HUES64 (cell line): ENCODE data around the gene RGS6.

Experiments used
- H3K27ac ChIP-seq: 2 replicates; pipeline ENCODE4 v1.7.0; 2013; ENCODE audit warnings: low read depth, low read length, inconsistent platforms
- H3K27me3 ChIP-seq: 2 replicates; pipeline ENCODE4 v1.6.1; 2013; ENCODE audit warnings: mild to moderate bottlenecking, low read length; ENCODE audit not compliant: insufficient read depth
- H3K36me3 ChIP-seq: 2 replicates; pipeline ENCODE4 v1.6.1; 2013; ENCODE audit warnings: mild to moderate bottlenecking, low read length; ENCODE audit not compliant: insufficient read depth
- H3K4me1 ChIP-seq: 2 replicates; pipeline ENCODE4 v1.6.1; 2013; ENCODE audit warnings: mild to moderate bottlenecking, low read length, moderate library complexity; ENCODE audit not compliant: insufficient read depth
- H3K4me3 ChIP-seq: 2 replicates; pipeline ENCODE4 v1.5.1; 2013; ENCODE audit warnings: mild to moderate bottlenecking, low read length, moderate library complexity
- H3K9ac ChIP-seq: 2 replicates; pipeline ENCODE4 v1.6.1; 2013; ENCODE audit warnings: mild to moderate bottlenecking, low read depth, low read length
- H3K9me3 ChIP-seq: 2 replicates; pipeline ENCODE4 v1.6.1; 2013; ENCODE audit warnings: low read depth, low read length; ENCODE audit not compliant: insufficient read depth
- whole genome bisulfite sequencing: fragments of 150-250, 120-280 bp; methylation state at CpG from one replicate; pipeline ENCODE4 v1.1.7; 2013; ENCODE audit warnings: missing lambda C conversion rate; 5-methylcytosine and 5-hydroxymethylcytosine counted together

The RGS6 gene

DNA sequence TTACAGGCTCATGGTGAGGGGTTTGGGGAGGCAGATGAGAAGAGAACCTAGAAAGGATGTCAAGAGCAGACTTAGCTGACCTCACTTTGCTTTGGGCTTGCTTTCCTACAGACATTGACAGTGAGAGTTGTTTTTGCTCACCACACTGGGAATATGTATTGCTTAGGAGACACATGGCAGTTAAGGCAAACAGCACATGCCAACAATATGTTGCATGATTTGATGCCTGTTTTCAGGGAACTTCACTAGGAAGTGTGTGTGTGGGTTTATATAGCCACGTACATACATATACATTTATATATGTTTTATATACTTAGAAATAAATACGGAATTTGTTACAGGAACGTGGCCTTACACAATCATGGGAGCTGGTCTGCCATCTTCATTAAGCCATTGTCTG, 346.1 kb downstream of the RGS6 start:
- WGBS, result 100% methylated on average over 2 of the region's 3 CpGs
- no peak overlapping the region for H3K4me3 ChIP-seq
- no peaks in the 10 kb centered on the region for H3K4me1 ChIP-seq
- H3K27me3 ChIP-seq, result no peaks in the 10 kb centered on the region
- H3K9ac ChIP-seq, result no peak overlapping the region
- peaks cover 10% of the 10 kb centered on the region; the same call in 1 of the 2 replicates for H3K9me3 ChIP-seq
- no peaks in the 10 kb centered on the region for H3K36me3 ChIP-seq
- H3K27ac ChIP-seq, result no peak overlapping the region

DNA sequence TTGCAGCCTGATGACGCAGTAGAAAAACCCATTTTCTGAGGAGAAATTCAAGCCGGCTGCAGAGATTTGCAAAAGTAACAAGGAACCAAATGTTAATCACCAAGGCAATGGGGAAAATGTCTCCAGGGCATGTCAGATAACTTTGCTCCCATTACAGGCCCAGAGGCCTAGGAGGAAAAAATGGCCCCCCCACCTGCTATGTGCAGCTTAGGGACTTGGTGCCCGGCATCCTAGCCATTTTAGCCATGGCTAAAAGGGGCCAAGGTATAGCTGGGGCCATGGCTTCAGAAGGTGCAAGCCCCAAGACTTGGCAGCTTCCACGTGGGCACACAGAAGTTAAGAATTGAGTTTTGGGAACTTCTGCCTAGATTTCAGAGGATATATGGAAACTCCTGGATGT, 351.9 kb downstream of the RGS6 start:
- no peaks in the 10 kb centered on the region for H3K36me3 ChIP-seq
- no peaks in the 10 kb centered on the region for H3K4me1 ChIP-seq
- no peak overlapping the region for H3K4me3 ChIP-seq
- H3K9ac ChIP-seq, result no peak overlapping the region
- no peaks in the 10 kb centered on the region for H3K27me3 ChIP-seq
- peaks cover 40% of the 10 kb centered on the region for H3K9me3 ChIP-seq
- WGBS, result 91% methylated on average over 4 of the region's 4 CpGs
- no peak overlapping the region for H3K27ac ChIP-seq

DNA sequence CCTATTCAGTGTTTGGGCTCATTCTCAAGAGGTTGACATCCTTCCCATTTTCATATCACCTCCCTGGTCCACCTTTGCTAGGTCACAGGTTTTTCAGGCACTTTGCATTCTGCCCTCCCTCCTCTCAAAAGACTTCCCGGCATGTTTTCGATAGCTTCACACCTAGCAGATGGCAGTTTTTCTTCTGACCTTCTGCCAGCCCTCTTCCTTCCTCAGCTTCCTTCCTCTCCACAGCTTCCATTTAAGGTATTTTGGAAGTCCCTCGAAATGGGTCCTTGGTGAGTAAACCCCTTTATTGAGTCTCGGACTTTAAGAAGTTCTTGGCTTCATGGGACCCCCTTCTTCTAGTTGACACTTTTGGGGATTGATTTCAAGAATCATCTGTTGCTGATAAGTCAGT, 358.0 kb downstream of the RGS6 start:
- no peaks in the 10 kb centered on the region for H3K27me3 ChIP-seq
- no peak overlapping the region for H3K27ac ChIP-seq
- H3K4me1 ChIP-seq, result no peaks in the 10 kb centered on the region
- H3K9me3 ChIP-seq, result peaks cover 14% of the 10 kb centered on the region
- no peak overlapping the region for H3K4me3 ChIP-seq
- 93% methylated on average over 4 of the region's 4 CpGs for WGBS
- H3K36me3 ChIP-seq, result no peaks in the 10 kb centered on the region
- no peak overlapping the region for H3K9ac ChIP-seq

DNA sequence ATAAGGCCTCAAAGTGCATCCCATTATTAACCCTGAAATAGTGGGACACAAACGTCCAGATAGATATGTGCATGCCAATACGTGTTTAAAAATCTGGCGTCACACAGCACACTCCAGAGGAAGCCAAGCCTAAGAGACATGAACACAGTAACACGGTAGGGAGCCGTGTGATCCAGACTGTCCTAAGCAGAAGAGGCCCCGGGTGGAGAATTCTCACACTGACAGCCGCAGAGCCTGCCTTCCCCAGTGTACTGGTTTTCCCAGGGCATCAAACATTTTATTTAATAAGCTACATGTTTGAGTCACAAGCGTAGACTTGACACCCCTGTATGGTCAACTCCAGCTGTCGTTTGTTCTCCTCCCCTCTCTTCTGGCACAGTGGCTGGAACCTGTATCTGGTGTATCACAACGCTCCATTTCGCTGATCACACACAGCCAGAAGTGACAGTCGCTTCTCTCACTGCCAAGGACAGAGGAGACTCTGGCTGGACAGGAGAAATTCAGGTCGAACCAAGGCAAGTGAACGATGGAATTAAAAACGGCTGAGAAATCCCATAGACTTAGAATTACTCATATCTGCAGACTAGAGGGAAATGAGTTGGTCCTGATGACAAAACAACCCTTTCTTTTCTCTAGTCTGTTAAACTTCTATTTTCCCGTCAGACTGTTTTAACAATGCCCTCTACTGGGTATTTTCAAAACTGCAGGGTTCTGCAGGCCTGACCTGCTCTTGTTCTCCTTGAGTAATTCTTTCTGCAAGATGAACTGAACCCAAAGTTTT, 359.9 kb downstream of the RGS6 start:
- Histone ChIP-seq H3K36me3 (no peaks in the 10 kb centered on the region), H3K9ac (no peak overlapping the region), H3K4me1 (no peaks in the 10 kb centered on the region), H3K4me3 (no peak overlapping the region), H3K27me3 (no peaks in the 10 kb centered on the region), H3K9me3 (no peaks in the 10 kb centered on the region), H3K27ac (no peak overlapping the region)
- WGBS, result 76% methylated on average over 16 of the region's 16 CpGs

DNA sequence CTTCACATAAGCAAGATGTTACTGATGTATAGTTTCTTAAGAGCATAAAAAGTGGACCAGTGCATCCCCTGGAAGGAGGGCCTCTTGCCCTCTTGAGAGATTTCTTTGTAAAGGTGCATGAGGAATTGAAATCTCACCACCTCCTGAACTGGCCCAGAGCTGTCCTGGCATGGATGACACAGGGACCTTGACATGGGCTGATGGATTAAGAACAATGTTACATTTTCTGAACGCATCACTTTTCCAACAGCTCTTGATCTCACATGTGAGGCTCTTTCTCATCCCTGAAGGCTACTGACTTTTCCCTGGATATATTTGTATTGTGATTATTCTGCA, 360.4 kb downstream of the RGS6 start:
- Histone ChIP-seq H3K36me3 (no peaks in the 10 kb centered on the region), H3K4me1 (no peaks in the 10 kb centered on the region), H3K9ac (no peak overlapping the region), H3K9me3 (no peaks in the 10 kb centered on the region), H3K4me3 (no peak overlapping the region), H3K27me3 (no peaks in the 10 kb centered on the region), H3K27ac (no peak overlapping the region)
- WGBS, result 83% methylated on average over 1 of the region's 1 CpG

- H3K4me1 ChIP-seq, result no peaks in the 10 kb centered on the region
- H3K4me3 ChIP-seq, result no peak overlapping the region
- 96% methylated on average over 3 of the region's 3 CpGs for WGBS
Observed at GRCh38 chr14:72301352-72301751, 369.1 kb downstream of the RGS6 start.

GRCh38 chr14:72303930-72304329, 371.7 kb downstream of the RGS6 start:
- Histone ChIP-seq H3K27ac (no peak overlapping the region), H3K9me3 (peaks cover 21% of the 10 kb centered on the region), H3K9ac (no peak overlapping the region), H3K4me1 (no peaks in the 10 kb centered on the region), H3K36me3 (no peaks in the 10 kb centered on the region), H3K4me3 (no peak overlapping the region), H3K27me3 (no peaks in the 10 kb centered on the region)
- 93% methylated on average over 4 of the region's 4 CpGs for WGBS

More at GRCh38 chr14:72301352-72301751, 369.1 kb downstream of the RGS6 start:
- Histone ChIP-seq H3K9ac (no peak overlapping the region), H3K9me3 (peaks cover 19% of the 10 kb centered on the region), H3K27ac (no peak overlapping the region), H3K36me3 (no peaks in the 10 kb centered on the region), H3K27me3 (no peaks in the 10 kb centered on the region)

- no peak overlapping the region for H3K4me3 ChIP-seq
- H3K9me3 ChIP-seq, result peaks cover 21% of the 10 kb centered on the region
- H3K36me3 ChIP-seq, result no peaks in the 10 kb centered on the region
- H3K9ac ChIP-seq, result no peak overlapping the region
- H3K4me1 ChIP-seq, result no peaks in the 10 kb centered on the region
- H3K27ac ChIP-seq, result no peak overlapping the region
- no peaks in the 10 kb centered on the region for H3K27me3 ChIP-seq
Observed at GRCh38 chr14:72305561-72305960, 373.3 kb downstream of the RGS6 start.

GRCh38 chr14:72308967-72309485, 376.8 kb downstream of the RGS6 start:
- Histone ChIP-seq H3K27ac (no peak overlapping the region), H3K9ac (no peak overlapping the region), H3K9me3 (peaks cover 17% of the 10 kb centered on the region), H3K4me1 (peaks cover 10% of the 10 kb centered on the region; the same call in 1 of the 2 replicates), H3K36me3 (no peaks in the 10 kb centered on the region), H3K4me3 (no peak overlapping the region), H3K27me3 (no peaks in the 10 kb centered on the region)
- 89% methylated on average over 6 of the region's 6 CpGs for WGBS

- Histone ChIP-seq H3K4me3 (no peak overlapping the region), H3K9me3 (peaks cover 4% of the 10 kb centered on the region), H3K27me3 (no peaks in the 10 kb centered on the region), H3K36me3 (no peaks in the 10 kb centered on the region), H3K9ac (no peak overlapping the region), H3K4me1 (peaks cover 10% of the 10 kb centered on the region; the same call in 1 of the 2 replicates), H3K27ac (no peak overlapping the region)
- WGBS, result 86% methylated on average over 1 of the region's 1 CpG
Observed at GRCh38 chr14:72311116-72311515, 378.9 kb downstream of the RGS6 start.

- Histone ChIP-seq H3K9me3 (0 out of 2 replicates have a peak, but pooled peaks cover under 1% of the 10 kb centered on the region), H3K27ac (no peak overlapping the region), H3K36me3 (no peaks in the 10 kb centered on the region), H3K4me1 (peaks cover 10% of the 10 kb centered on the region; the same call in 1 of the 2 replicates), H3K9ac (no peak overlapping the region), H3K27me3 (no peaks in the 10 kb centered on the region), H3K4me3 (no peak overlapping the region)
Observed at GRCh38 chr14:72311516-72311915, 379.3 kb downstream of the RGS6 start.
